GM21381 (cell line): ENCODE results near the gene PARP11.

Experiments
- ATAC-seq: cut with Tn5 transposase; IDR thresholded peaks from one replicate; pipeline ENCODE4 v1.9.1; 2021; ENCODE audit warnings: mild to moderate bottlenecking, moderate library complexity; ENCODE audit not compliant: unreplicated experiment

PARP11 gene, protein sequence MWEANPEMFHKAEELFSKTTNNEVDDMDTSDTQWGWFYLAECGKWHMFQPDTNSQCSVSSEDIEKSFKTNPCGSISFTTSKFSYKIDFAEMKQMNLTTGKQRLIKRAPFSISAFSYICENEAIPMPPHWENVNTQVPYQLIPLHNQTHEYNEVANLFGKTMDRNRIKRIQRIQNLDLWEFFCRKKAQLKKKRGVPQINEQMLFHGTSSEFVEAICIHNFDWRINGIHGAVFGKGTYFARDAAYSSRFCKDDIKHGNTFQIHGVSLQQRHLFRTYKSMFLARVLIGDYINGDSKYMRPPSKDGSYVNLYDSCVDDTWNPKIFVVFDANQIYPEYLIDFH

DNA sequence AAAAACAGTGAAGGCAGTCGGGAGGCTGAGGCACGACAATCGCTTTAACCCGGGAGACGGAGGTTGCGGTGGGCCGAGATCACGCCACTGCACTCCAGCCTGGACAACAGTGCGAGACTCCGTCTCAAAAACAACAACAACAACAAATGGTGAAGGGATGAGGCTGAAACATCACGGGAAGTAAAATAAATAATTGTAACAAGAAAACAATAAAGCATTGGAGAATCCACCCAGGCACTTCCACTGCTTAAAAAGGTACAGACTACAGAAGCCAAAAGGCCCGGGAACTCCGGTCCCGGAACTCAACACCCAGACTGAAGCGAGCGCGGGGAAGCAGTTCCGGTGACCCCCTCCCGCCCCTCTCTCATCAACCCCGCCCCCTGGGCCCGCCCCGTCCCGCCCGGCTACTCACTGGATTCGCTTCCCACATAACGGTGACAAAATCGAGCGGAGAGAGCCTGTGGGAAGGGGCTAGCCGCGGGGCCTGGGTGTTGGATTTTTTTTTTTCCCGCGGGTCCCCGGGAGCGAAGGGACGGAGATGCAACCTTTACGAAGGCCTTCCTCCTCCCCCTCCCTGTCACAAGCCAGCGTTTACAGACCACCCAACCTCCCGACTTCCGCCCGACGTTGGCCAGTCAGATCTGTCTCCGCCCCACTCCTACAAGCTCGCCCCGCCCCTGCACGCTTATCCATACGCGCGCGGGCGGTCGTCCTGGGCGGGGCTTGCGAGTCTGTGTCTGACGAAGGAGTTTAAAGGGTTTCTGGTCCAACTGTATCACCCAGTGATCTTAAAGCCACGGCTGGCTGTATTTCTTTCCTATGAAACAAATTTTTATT lies at the start of gene PARP11:
PARP11 (minus strand) TSS at position 600 of the 837 bp plus-strand sequence; CDS start at position 430, 170 bp downstream.
- ATAC-seq: peak; percentile 91

GRCh38 chr12:3922033-3922432 lies 48.8 kb upstream of the PARP11 start:
- no peak for ATAC-seq

GRCh38 chr12:3921526-3921925 lies 48.3 kb upstream of the PARP11 start:
- ATAC-seq: no peak

GRCh38 chr12:3921151-3921471 lies 47.9 kb upstream of the PARP11 start:
- no peak for ATAC-seq

DNA sequence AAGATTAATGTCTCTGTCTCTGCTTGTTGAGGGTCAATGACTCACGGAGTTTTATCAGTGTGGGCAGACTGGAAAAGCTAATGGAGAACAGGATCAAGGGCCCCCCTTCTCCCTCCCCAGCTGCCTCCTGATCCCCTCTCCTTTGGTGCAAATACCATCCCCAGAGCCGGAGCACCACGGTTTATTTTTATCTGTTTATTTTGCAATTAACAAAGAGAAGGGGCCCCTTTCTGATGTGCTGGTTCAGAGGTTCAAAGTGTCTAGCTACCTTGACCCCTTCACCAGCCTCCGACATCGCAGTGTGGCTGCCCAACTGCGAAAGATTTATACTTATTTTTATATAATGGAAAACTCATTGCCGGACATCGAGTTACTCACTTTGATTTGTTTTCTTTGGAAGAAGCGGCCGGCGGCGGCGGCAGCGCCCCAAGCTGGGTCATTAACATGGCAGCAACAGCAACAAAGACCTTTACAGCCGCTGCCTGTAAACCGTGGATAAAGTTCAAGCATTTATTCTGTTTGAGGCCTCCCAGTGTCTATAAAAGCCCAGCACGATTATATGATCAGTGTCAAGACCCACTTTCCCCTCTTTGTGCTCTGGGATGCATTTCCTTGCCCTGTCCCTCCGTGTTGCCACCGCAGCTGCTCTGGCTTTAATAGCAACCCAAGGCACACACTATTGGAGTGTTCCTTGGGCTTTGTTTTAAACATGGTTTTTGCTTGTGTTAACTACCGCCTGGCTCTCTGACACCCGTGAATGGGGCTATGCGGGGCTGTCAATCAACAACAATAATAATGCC lies 47.4 kb upstream of the PARP11 start:
- ATAC-seq: no peak

- ATAC-seq: no peak
Measured at GRCh38 chr12:3913278-3913677, 40.1 kb upstream of the PARP11 start.

DNA sequence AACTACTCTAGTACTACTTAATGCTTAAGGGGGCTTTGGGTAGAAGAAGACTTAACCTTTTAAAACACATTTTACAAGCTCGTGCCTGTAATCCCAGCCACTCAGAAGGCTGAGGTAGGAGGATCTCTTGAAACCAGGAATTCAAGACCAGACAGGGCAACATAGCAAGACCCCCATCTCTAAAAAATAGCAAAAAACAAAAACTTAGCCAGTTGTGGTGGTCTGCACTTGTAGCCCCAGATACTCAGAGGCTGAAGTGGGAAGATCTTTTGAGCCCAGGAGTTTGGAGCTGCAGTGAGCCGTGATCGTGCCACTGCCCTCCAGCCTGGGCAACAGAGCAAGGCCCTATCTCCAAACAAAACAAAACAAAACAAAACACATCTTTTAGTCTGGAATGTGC lies 39.7 kb upstream of the PARP11 start:
- no peak for ATAC-seq

- no peak for ATAC-seq
Measured at GRCh38 chr12:3911409-3911808, 38.2 kb upstream of the PARP11 start.

GRCh38 chr12:3905664-3906063 lies 32.5 kb upstream of the PARP11 start:
- ATAC-seq: no peak

DNA sequence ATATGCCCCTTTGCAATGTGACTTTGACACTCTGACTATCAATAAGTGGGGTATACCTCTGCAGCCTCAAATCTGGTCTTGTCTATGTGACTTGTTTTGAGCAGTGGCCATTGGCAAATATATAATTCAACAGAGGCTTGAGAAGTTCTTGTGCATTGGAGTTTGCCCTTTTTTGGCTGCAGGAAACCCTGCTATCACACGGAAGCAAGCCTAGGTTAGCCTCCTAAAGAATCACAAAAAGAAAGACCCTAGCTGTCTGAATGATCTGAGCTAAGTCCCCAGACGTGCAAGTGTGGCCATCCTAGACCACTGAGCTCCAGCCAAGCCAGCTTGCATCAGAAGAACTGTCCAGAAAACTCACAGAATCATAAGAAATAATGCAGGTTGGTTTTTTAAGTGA lies 31.8 kb upstream of the PARP11 start:
- ATAC-seq: no peak

- ATAC-seq: no peak
Measured at GRCh38 chr12:3902921-3903320, 29.7 kb upstream of the PARP11 start.

- no peak for ATAC-seq
Measured at GRCh38 chr12:3901116-3901515, 27.9 kb upstream of the PARP11 start.

- ATAC-seq: no peak
Measured at GRCh38 chr12:3898756-3899155, 25.6 kb upstream of the PARP11 start.

DNA sequence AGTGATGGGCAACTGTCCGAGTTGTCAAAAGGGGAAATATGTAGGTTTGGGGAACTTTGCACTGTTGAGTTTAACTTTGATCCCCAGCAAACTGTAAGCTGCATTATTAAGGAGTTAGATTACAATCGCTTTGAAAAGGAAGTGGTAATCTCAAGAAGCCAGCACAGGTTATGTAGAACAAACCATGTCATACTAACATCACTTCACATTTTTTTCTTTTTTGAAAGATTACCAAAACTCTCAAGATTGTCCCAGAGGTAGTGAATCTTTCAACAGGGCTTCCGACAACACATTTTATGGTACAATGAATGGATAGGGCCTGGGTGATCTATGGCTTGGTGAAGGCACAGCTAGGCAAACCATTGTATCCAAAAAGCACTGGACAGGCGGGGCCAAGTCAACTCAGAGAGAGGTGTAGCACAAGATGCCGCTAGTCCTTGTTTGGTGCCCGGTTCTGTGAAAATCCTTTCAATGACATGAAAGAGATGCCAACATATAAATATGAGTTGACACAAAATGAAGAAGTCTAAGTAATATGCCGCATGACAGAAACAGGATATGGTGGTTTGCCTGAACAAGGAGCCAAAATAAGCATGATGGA lies 24.3 kb upstream of the PARP11 start:
- no peak for ATAC-seq

GRCh38 chr12:3896801-3897351 lies 23.7 kb upstream of the PARP11 start:
- no peak for ATAC-seq

- no peak for ATAC-seq
Measured at GRCh38 chr12:3896356-3896755, 23.2 kb upstream of the PARP11 start.

DNA sequence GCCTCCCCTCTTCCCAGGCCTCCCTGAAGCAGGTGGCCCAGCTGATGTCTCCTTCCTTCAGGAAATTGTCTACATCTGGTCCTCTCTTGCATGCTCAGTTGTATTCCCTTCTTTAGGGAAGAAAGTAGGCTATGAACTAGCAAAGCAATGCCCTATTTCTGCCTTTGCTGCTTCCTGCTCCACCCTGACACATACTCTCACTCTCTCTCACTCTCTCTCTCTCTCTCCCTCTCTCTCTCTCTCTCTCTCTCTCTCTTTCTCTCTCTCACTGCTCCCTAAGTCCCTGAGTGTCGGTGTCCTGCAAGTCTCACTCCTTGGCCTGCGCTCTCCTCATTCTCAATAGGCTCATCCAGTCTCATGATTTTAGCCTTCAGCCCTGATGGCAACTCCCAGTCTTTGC lies 19.4 kb upstream of the PARP11 start:
- ATAC-seq: no peak

DNA sequence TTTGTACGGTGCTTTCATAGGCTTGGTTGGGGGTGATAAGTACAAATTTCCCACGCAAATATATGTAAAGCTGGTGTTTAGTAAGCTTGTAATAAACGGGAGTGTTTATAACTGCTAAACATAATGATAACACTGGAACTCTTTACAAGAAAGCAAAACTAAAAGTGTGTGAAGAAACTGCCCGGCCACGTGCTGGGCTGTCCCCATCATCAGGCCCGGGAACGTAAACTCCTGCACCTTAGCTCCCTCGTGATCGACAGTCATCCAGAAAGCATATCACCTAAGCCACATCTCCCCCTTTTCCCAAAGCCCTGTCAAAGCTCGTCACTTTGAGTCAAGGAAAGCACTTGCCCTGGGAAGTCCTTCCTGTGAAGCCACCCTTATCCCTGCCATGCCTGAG lies 18.0 kb upstream of the PARP11 start:
- no peak for ATAC-seq

DNA sequence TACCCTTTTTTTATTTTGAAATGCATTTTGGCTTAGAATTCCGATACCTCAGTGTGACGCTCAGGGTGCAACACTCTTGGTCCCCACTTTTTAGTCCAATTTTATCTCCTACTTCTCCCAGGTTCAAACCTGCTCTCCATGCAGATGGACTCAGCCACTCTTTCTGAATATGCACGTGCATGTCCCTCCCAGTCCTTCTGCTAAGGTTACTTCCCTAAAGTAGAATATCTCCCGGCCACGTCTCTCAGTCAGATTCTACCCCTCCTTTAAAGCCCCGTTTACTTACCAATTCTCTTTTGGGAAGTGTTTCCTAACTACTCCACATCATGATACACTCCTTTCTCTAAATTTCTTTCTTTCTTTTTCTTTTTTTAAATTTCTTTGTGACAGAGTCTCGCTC lies 15.5 kb upstream of the PARP11 start:
- ATAC-seq: no peak

DNA sequence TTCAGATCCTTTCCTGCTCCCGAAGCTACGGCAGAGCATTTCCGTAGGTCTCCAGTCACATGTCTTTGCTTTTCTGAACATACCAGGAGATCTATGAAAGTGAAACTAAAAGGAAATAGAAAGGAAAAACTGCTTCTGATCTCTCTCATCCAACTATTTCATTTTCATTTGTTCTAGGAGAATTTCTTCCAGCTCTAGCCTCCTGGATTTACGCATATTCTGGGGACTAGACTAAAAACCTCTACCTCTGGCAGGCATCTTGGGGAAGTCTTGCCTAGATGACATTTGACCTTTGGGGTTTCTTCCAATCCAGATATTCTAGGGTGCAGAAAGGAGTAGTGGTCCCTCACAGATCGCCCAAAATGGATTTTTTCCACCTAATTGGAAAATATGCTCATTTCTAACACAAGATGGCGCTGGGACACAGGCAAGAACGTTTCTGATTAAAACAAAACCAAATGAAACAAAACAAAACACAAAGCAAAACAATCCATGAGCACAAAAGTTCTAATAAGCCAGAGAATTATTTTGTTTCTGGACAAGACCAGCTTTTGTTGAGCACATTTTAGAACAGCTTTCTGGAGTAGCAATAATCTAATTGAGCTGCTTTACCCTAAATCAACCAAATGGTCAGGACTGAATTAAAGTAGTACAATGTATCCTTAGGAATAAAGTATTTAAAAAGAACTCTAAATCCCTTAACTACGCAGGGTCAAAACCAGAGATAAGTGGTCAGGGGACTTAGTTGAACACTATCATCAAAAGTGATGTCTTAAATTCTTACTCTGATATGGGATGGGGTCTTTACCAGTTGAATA lies 12.3 kb upstream of the PARP11 start:
- no peak for ATAC-seq
